Right lobe of liver (tissue), 4 donors: Measurements from ENCODE around the gene CDH12.

Experiments
- CTCF ChIP-seq, 4 donors: fragments of 200-600 bp in 3 of 4; fragments of 450-650 bp in 1 of 4; IDR thresholded peaks; one replicate each; pipeline versions ENCODE4 v1.5.1 to v1.8.0; 2016 to 2022; ENCODE audit warnings: antibody characterized with exemption in 4 of 4, mild to moderate bottlenecking in 2 of 4
- POLR2A ChIP-seq: fragments of 450-650 bp; IDR thresholded peaks from one replicate; pipeline ENCODE4 v1.6.1; 2017; ENCODE audit warnings: antibody characterized with exemption, mild to moderate bottlenecking
- donor health status: DM: no; HTN: no; CAD: no.
- donor health status: DM: no; HTN: no; CAD: no.
- donor health status: DM: no; HTN: yes; CAD: no.

- TF ChIP-seq CTCF (IDR thresholded peaks at IDR 0.05) (peak; percentile 14 to 42 (median 37)), POLR2A (no peak)
Observed at GRCh38 chr5:21817668-21818369, 1035.3 kb downstream of the CDH12 start.
